Thymus (tissue), 11 donors: ENCODE data around the gene TRPM1. TPM values are rescaled to one million over a fixed set of nuclear protein-coding genes. Genes with fewer than 3 reads are reported as not detected.

ENCODE experiments used
- DNase-seq, 9 donors: peaks; one replicate each; pipeline ENCODE4 v3.0.0-alpha.2; 2013; ENCODE audit warnings: low spot score in 9 of 9, low read depth in 6 of 9, missing footprints in 1 of 9
- H3K27ac ChIP-seq, 2 donors: one replicate each; pipeline ENCODE4 v1.5.1; 2013; ENCODE audit warnings: control low read depth in 1 of 2, low read depth in 1 of 2, low read length in 1 of 2, mild to moderate bottlenecking in 1 of 2, moderate library complexity in 1 of 2
- H3K27me3 ChIP-seq, 2 donors: one replicate each; pipeline ENCODE4 v1.5.1; 2013; ENCODE audit warnings: low read length in 1 of 2; ENCODE audit not compliant: control insufficient read depth in 2 of 2, insufficient read depth in 1 of 2
- H3K36me3 ChIP-seq, 2 donors: one replicate each; pipeline ENCODE4 v1.5.1; 2013; ENCODE audit warnings: low read length in 1 of 2, mild to moderate bottlenecking in 1 of 2, moderate library complexity in 1 of 2; ENCODE audit not compliant: control insufficient read depth in 2 of 2, insufficient read depth in 2 of 2
- H3K4me1 ChIP-seq, 2 donors: one replicate each; pipeline ENCODE4 v1.5.1; 2013; ENCODE audit warnings: low read length in 2 of 2; ENCODE audit not compliant: control insufficient read depth in 2 of 2, insufficient read depth in 2 of 2
- H3K4me3 ChIP-seq, 2 donors: one replicate each; pipeline ENCODE4 v1.5.1; 2013; ENCODE audit warnings: low read length in 2 of 2, control low read depth in 1 of 2, mild to moderate bottlenecking in 1 of 2
- H3K9me3 ChIP-seq, 2 donors: one replicate each; pipeline ENCODE4 v1.5.1; 2013; ENCODE audit warnings: low read length in 1 of 2, mild to moderate bottlenecking in 1 of 2; ENCODE audit not compliant: control insufficient read depth in 2 of 2, insufficient read depth in 1 of 2
- WGBS: extraction: QIAGEN DNeasy Blood & Tissue Kit; methylation state at CpG from one replicate; pipeline ENCODE4 v1.1.7; 2013; 5-methylcytosine and 5-hydroxymethylcytosine counted together
- polyA plus RNA-seq: library from polyadenylated mRNA; stranded (reverse); fragments of 200-250 nt; gene quantifications from one replicate; pipeline ENCODE4 v1.2.3, GENCODE V29; 2013
- total RNA-seq: library from RNA; stranded (reverse); fragments of 120-200 nt; gene quantifications from one replicate; pipeline ENCODE4 v1.2.4, GENCODE V29; 2013
- donor health status: healthy.

Gene TRPM1
- total and polyA plus RNA-seq, 2 donors: 0.02 to 0.09 TPM

DNA sequence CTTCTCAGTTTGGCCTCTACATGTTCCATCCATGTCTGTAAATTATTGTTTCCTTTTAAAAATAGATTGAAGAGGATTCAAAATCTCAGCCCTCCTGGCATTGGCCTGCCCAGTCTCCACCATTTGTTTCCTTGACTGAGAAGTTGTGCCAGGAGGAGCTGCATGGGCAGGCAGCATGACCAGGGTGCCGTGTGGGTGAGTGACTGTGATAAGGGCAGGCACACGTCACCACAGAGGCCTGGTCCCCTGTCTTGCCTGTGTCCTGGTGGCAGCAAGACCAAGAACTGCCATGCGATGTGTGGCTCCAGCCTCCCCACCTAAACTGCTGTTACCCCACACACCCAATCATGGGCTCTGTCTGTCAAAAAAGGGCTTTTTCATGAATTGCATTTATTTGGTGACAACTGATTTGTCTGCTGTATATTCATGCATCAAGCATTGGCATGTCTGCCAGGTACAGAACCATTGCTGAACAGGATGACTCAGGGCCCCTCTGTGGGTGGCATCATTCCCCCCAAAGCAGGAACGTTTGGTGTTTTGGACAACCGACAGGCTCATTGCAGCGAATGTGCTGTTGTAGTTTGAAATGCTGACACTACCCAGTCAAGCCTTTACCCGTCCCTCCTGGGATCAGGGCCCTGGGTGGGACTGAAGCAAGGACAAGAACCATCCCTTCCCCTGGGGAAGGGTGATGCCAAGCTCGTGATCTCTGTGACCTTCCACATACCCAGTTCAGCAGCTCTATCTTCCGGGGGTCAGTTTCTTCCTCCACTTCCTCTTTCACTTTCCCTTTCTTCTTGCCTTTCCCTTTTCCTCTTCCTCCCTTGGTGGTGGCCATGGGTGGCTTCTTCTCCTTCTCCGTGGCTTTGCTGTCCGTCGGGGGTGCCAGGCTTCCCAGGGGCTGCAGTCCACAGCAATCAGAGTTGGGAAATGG, 51.6 kb downstream of the TRPM1 start:
- no peaks in the 10 kb centered on the region for H3K27me3 ChIP-seq
- H3K4me3 ChIP-seq: no peak overlapping the region
- H3K27ac ChIP-seq: no peak overlapping the region
- H3K4me1 ChIP-seq: no peaks in the 10 kb centered on the region
- WGBS: 84% methylated on average over 12 of the region's 12 CpGs
- no peaks in the 10 kb centered on the region for H3K9me3 ChIP-seq
- no peaks in the 10 kb centered on the region for H3K36me3 ChIP-seq
- no peak for DNase-seq

DNA sequence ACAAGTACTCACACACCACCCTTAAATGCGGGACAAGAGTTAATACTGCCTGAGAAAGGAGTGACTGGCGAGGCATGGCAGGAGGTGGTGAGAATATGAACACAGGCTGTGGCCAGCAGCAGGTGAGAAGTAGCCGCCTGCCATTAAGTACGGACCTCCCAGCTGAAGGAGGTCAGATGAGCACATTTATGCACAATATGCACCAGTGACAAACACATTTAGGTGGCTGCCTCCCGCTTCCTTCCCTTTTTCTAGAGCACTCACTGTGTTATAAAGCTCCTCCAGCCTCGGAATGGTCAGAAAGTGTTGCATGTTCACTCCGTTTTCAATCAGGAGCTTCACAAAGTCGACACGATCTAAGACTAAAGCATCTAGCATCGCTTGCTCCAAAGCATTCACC, 52.4 kb downstream of the TRPM1 start:
- DNase-seq: no peak
- Histone ChIP-seq H3K27ac (no peak overlapping the region), H3K4me3 (no peak overlapping the region), H3K4me1 (no peaks in the 10 kb centered on the region), H3K9me3 (no peaks in the 10 kb centered on the region), H3K27me3 (no peaks in the 10 kb centered on the region), H3K36me3 (no peaks in the 10 kb centered on the region)
- WGBS: 36% methylated on average over 10 of the region's 10 CpGs

DNA sequence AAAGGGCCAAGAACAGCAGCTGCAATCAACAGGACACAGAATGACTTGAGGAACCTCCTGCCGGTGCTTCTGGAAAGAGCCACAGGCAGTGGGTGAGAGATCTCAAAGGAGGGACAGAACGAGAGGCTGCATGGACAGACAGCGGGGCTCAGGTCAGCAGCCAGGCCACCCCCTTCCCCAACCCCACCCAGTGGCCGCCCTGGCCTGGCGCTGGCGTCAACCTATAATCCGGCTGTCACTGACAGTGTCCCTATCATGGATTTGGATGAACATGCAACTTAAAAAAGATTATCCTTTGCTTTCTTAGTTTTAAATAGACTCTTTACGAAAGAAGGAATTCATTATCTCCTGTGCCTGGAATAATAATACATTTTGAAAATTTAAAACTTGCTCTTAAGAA, 54.1 kb downstream of the TRPM1 start:
- no peak overlapping the region for H3K4me3 ChIP-seq
- no peaks in the 10 kb centered on the region for H3K27me3 ChIP-seq
- no peak for DNase-seq
- 98% methylated on average over 8 of the region's 8 CpGs for WGBS
- H3K9me3 ChIP-seq: no peaks in the 10 kb centered on the region
- H3K27ac ChIP-seq: no peak overlapping the region
- H3K4me1 ChIP-seq: no peaks in the 10 kb centered on the region
- no peaks in the 10 kb centered on the region for H3K36me3 ChIP-seq

DNA sequence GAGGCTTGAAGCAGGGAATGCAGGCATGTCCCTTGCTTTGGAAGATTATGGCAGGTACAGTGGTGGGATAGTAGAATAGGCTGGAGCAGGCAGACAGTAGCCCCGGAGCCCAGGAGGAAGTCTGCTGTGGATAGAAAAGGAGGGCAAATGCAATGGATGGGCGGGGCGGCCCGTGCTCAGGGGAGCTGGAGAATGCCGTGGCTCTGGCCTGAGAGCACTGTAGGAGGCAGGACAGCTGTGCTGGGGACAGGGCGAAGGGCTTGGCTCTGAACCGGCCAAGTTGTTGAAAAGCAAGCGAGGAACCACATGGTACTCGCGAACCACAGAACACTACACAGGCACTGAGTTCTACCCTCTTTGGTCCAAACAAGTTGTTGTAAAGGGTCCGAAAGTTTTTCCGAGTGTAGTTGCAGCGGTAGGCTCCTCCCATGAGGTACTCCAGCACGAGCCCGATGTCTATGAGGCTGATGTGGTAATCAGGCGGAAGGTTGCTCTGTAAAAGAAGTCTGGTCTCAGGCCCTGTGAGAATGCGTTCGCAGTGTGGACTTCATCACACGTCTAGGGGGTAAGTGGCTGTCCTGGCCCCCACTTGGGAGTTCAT, 54.7 kb downstream of the TRPM1 start:
- WGBS: 97% methylated on average over 19 of the region's 19 CpGs
- Histone ChIP-seq H3K4me1 (no peaks in the 10 kb centered on the region), H3K27ac (no peak overlapping the region), H3K36me3 (no peaks in the 10 kb centered on the region), H3K27me3 (no peaks in the 10 kb centered on the region), H3K4me3 (no peak overlapping the region), H3K9me3 (no peaks in the 10 kb centered on the region)
- no peak for DNase-seq

DNA sequence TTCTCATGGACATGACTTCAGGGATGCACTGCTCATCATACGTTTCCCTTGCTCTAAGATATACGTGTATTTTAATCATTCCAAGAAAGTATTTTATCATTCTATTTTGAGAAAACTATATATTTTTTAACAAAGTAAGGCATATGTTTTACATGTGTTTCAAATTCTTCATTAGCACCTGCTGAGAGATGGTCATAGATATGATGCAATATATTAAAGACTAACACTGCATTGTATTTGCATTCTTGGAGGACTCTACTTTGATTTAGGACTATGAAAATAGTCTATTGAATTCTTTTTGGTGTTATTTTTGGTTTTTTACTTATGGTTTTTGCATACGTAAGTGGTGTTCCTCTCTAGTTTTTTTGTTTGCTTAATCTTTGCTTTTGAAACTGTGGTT, 55.9 kb downstream of the TRPM1 start:
- H3K36me3 ChIP-seq: no peaks in the 10 kb centered on the region
- H3K27ac ChIP-seq: no peak overlapping the region
- no peaks in the 10 kb centered on the region for H3K9me3 ChIP-seq
- DNase-seq: no peak
- WGBS: 97% methylated on average over 3 of the region's 3 CpGs
- no peaks in the 10 kb centered on the region for H3K4me1 ChIP-seq
- no peak overlapping the region for H3K4me3 ChIP-seq
- H3K27me3 ChIP-seq: no peaks in the 10 kb centered on the region

DNA sequence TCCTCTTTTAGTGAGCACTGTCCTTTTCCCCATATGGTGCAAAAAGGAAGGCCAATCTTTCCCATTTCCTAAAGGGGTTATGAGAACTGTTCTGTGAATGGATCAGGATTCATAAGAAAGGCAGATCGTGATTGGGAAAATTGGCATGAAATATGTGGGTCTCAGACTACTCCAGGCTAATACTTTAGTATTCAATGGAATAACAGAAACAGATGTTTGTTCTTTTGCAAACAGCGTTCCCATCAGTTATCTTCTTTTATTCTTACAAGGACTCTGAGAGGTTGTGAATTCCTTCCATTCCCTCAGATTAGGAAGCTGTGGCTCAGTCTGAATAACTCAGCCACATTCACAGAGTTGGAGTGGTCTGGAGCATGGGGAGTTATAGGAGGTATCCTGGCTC, 58.8 kb downstream of the TRPM1 start:
- no peaks in the 10 kb centered on the region for H3K36me3 ChIP-seq
- H3K4me1 ChIP-seq: no peaks in the 10 kb centered on the region
- no peaks in the 10 kb centered on the region for H3K27me3 ChIP-seq
- H3K27ac ChIP-seq: no peak overlapping the region
- DNase-seq: no peak
- H3K9me3 ChIP-seq: no peaks in the 10 kb centered on the region
- WGBS: 98% methylated on average over 2 of the region's 2 CpGs
- no peak overlapping the region for H3K4me3 ChIP-seq

DNA sequence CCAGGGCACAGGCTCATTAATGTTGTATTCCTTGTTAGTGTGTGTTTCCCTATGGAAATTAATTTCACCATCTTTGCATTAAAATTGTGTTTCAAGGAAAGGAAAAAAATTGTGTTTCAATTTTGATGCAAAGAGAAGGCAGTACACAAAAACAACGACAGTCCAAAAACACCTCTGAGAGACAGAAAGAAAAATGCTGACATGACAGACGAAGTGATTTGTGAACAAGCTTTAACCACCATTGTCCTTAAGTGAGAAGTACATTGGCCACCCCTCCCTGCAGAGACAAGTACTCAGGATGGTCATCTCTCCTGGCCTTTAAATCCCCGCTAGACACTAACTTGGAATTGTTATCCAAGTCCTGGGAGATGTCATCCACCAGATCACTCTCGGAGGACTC, 59.9 kb downstream of the TRPM1 start:
- H3K36me3 ChIP-seq: no peaks in the 10 kb centered on the region
- no peaks in the 10 kb centered on the region for H3K9me3 ChIP-seq
- no peak overlapping the region for H3K4me3 ChIP-seq
- 97% methylated on average over 4 of the region's 4 CpGs for WGBS
- H3K27ac ChIP-seq: no peak overlapping the region
- DNase-seq: no peak
- H3K4me1 ChIP-seq: no peaks in the 10 kb centered on the region
- no peaks in the 10 kb centered on the region for H3K27me3 ChIP-seq

DNA sequence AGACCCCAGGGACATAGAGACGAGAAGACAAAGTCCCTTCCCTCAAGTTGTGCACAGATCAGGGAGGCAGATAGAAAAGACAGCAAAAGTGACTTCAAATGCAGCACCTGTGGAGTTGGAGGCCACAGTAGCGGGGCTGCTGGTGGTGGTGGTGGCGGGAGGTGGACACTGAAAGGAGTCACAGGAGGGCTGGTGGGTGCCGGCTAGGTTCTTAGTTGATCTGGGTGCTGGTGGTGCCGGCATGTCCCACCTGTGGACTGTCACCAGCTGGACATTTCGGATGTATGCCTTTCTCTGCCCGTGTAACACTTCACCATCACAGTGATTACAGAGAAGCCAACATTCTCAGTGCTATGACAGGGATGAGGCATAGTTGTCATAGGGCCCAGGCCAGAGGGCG, 60.9 kb downstream of the TRPM1 start:
- 97% methylated on average over 8 of the region's 8 CpGs for WGBS
- Histone ChIP-seq H3K9me3 (no peaks in the 10 kb centered on the region), H3K27me3 (no peaks in the 10 kb centered on the region), H3K36me3 (no peaks in the 10 kb centered on the region), H3K4me3 (no peak overlapping the region), H3K27ac (no peak overlapping the region), H3K4me1 (no peaks in the 10 kb centered on the region)
- DNase-seq: no peak

DNA sequence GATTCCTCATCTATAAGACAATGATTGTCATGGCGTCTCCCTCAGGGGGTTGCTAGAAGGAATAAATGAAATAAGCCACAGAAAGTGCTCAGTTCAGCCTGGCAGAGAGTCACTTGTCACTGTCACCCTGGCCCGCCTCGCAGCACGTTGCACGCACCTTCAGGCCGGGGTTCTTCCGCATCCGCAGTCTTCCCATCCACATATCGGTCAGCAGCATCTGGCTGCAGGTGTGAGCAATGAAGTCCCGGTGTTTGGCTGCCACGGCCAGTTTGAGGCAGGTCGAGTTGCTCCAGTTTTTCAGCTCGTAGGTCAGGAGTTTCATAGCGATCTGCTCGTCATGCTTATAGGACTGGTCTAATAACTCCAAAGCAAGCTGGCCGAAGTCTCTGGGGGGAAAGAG, 61.6 kb downstream of the TRPM1 start:
- no peak overlapping the region for H3K27ac ChIP-seq
- no peaks in the 10 kb centered on the region for H3K9me3 ChIP-seq
- WGBS: 97% methylated on average over 16 of the region's 16 CpGs
- DNase-seq: no peak
- no peaks in the 10 kb centered on the region for H3K27me3 ChIP-seq
- no peaks in the 10 kb centered on the region for H3K36me3 ChIP-seq
- H3K4me3 ChIP-seq: no peak overlapping the region
- H3K4me1 ChIP-seq: no peaks in the 10 kb centered on the region
